CD14-positive monocyte (primary cell): Measurements from ENCODE around the gene PLCB3. TPM values are rescaled to one million over a fixed set of nuclear protein-coding genes. Genes with fewer than 3 reads are reported as not detected.

Experiments used
- DNase-seq, 3 donors: peaks; one replicate each; pipeline ENCODE4 v3.0.0-alpha.2; 2011 to 2022
- H2AFZ ChIP-seq: 2 replicates; pipeline ENCODE4 v1.6.0; 2012; ENCODE audit warnings: mild to moderate bottlenecking, low read depth, low read length, inconsistent platforms; ENCODE audit not compliant: insufficient read depth, poor library complexity, severe bottlenecking
- H3K27ac ChIP-seq, 2 donors: 1 replicate in 1 of 2; 2 replicates in 1 of 2; pipeline ENCODE4 v1.5.1; 2012 to 2013; ENCODE audit warnings: low read length in 2 of 2, control low read depth in 1 of 2, inconsistent platforms in 1 of 2, low read depth in 1 of 2, mild to moderate bottlenecking in 1 of 2
- H3K27me3 ChIP-seq, 2 donors: one replicate each; pipeline versions ENCODE4 v1.6.0 to v1.6.1; 2011 to 2013; ENCODE audit warnings: low read length in 2 of 2; ENCODE audit not compliant: control insufficient read depth in 2 of 2, insufficient read depth in 2 of 2
- H3K36me3 ChIP-seq, 2 donors: replicated peaks in 1 of 2; 1 replicate in 1 of 2; 2 replicates in 1 of 2; pipeline versions ENCODE4 v1.5.1 to v1.6.1; 2012 to 2013; ENCODE audit warnings: low read length in 2 of 2, control low read depth in 1 of 2, inconsistent platforms in 1 of 2, mild to moderate bottlenecking in 1 of 2; ENCODE audit not compliant: insufficient read depth in 2 of 2, control insufficient read depth in 1 of 2
- H3K4me1 ChIP-seq, 2 donors: 1 replicate in 1 of 2; 2 replicates in 1 of 2; pipeline versions ENCODE4 v1.5.1 to v1.6.1; 2012 to 2013; ENCODE audit warnings: low read length in 2 of 2, control low read depth in 1 of 2, inconsistent platforms in 1 of 2, mild to moderate bottlenecking in 1 of 2, moderate library complexity in 1 of 2; ENCODE audit not compliant: insufficient read depth in 2 of 2, control insufficient read depth in 1 of 2
- H3K4me2 ChIP-seq: replicated peaks from 2 replicates; pipeline ENCODE3; 2012; ENCODE audit warnings: low read length, moderate library complexity, mild to moderate bottlenecking; ENCODE audit not compliant: poor library complexity, severe bottlenecking; ENCODE audit errors: extremely low read depth
- H3K4me3 ChIP-seq, 3 experiments: fragments of 200-600 bp in 1 of 3; sonication (generic) in 1 of 3; replicated peaks in 1 of 3; 1 replicate in 2 of 3; 2 replicates in 1 of 3; pipeline ENCODE4 v1.5.1; 2011 to 2013; ENCODE audit warnings: low read length in 3 of 3, mild to moderate bottlenecking in 3 of 3, control low read depth in 2 of 3, low read depth in 2 of 3, inconsistent platforms in 1 of 3, moderate library complexity in 1 of 3
- H3K79me2 ChIP-seq: 2 replicates; pipeline ENCODE4 v1.6.0; 2012; ENCODE audit warnings: mild to moderate bottlenecking, control low read depth, inconsistent platforms, low read length, moderate library complexity; ENCODE audit not compliant: insufficient read depth
- H3K9ac ChIP-seq: 2 replicates; pipeline ENCODE4 v1.6.0; 2017; ENCODE audit warnings: low read length, mild to moderate bottlenecking; ENCODE audit not compliant: insufficient read depth, poor library complexity, severe bottlenecking
- H3K9me3 ChIP-seq, 2 donors: replicated peaks in 1 of 2; 1 replicate in 1 of 2; 2 replicates in 1 of 2; pipeline versions ENCODE4 v1.5.1 to v1.6.1; 2012 to 2013; ENCODE audit warnings: low read length in 2 of 2, control low read depth in 1 of 2; ENCODE audit not compliant: control insufficient read depth in 1 of 2, insufficient read depth in 1 of 2
- H4K20me1 ChIP-seq: 2 replicates; pipeline ENCODE4 v1.6.0; 2012; ENCODE audit warnings: mild to moderate bottlenecking, low read length, control low read depth, moderate library complexity; ENCODE audit not compliant: insufficient read depth
- H3K27ac Mint-ChIP-seq, 7 donors: one replicate each; pipeline ENCODE4 v1.8.0; 2020; ENCODE audit warnings: mild to moderate bottlenecking in 7 of 7, mixed read lengths in 7 of 7, moderate library complexity in 6 of 7, inconsistent platforms in 2 of 7
- H3K27me3 Mint-ChIP-seq, 3 donors: one replicate each; pipeline ENCODE4 v1.8.0; 2021 to 2022; ENCODE audit warnings: low read depth in 3 of 3, mild to moderate bottlenecking in 3 of 3, mixed read lengths in 3 of 3, moderate library complexity in 3 of 3, inconsistent platforms in 1 of 3
- H3K36me3 Mint-ChIP-seq, 2 donors: one replicate each; pipeline ENCODE4 v1.8.0; 2020; ENCODE audit warnings: mixed read lengths in 2 of 2, inconsistent platforms in 1 of 2, mild to moderate bottlenecking in 1 of 2
- H3K4me1 Mint-ChIP-seq: one replicate; pipeline ENCODE4 v1.8.0; 2020; ENCODE audit warnings: mild to moderate bottlenecking, mixed read lengths
- H3K4me3 Mint-ChIP-seq, 2 donors: one replicate each; pipeline ENCODE4 v1.8.0; 2020; ENCODE audit warnings: mild to moderate bottlenecking in 2 of 2, mixed read lengths in 2 of 2, moderate library complexity in 1 of 2
- H3K9me3 Mint-ChIP-seq, 7 donors: one replicate each; pipeline ENCODE4 v1.8.0; 2020 to 2022; ENCODE audit warnings: mixed read lengths in 7 of 7, mild to moderate bottlenecking in 6 of 7, moderate library complexity in 6 of 7, inconsistent platforms in 2 of 7
- WGBS: methylation state at CpG from one replicate; pipeline ENCODE4 v1.1.5; 2013; ENCODE audit warnings: missing lambda C conversion rate; ENCODE audit not compliant: insufficient coverage; 5-methylcytosine and 5-hydroxymethylcytosine counted together
- intact Hi-C, 2 donors: fragments of 100-400 bp; cut with micrococcal nuclease; formaldehyde crosslinking; loops; one replicate each; pipeline versions ENCODE4 v1.15.0 to v1.15.1; 2023
- polyA plus RNA-seq, 3 donors: library from polyadenylated mRNA; depleted of rRNA in 1 of 3; unstranded in 2 of 3; stranded (reverse) in 1 of 3; fragments of 300-500 nt in 2 of 3; fragments of >200 nt in 1 of 3; fragmentation: Illumina TruSeq in 2 of 3; gene quantifications; 1 replicate in 2 of 3; 2 replicates in 1 of 3; pipeline ENCODE4 v1.2.3, GENCODE V29; 2012 to 2021
- TF ChIP-seq, protein P1 (sequence below): fragments of 200-600 bp; IDR thresholded peaks from one replicate; pipeline ENCODE4 v1.8.0; 2022; ENCODE audit warnings: antibody characterized with exemption, mild to moderate bottlenecking

PLCB3 gene
- polyA plus RNA-seq, 3 donors, result 1.1 to 17.8 (median 1.4) TPM

DNA sequence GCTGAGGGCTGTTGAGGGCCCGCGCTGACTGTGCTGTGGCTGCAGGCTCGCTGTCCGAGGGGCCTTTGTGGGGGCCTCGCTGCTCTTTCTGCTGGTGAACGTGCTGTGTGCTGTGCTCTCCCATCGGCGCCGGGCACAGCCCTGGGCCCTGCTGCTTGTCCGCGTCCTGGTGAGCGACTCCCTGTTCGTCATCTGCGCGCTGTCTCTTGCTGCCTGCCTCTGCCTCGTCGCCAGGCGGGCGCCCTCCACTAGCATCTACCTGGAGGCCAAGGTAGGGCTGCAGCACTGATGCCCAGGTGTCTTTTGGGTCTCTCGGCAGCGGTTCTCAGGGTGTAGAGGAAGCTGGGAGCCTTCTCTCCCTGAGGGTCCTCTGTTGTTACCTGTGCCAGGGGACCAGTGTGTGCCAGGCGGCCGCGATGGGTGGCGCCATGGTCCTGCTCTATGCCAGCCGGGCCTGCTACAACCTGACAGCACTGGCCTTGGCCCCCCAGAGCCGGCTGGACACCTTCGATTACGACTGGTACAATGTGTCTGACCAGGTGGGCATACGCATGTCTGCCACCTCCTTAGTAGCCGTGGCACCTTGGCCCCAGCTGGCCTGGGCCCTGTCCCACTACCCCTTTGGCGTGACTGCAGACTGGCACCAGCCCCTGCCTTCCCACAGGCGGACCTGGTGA is 36.5 kb downstream of the PLCB3 start:
- intact Hi-C loops, result loop anchor here in 1 of 2 donors (5.0 kb wide), 1 partner anchor 36 kb away; the partner anchor contains the start of gene PLCB3
- Histone ChIP-seq H2AFZ (no peak overlapping the region), H3K4me2 (no peak overlapping the region), H3K27me3 (peaks cover 15 to 23% of the 10 kb centered on the region in 2 donors), H4K20me1 (no peaks in the 10 kb centered on the region), H3K4me1 (peaks cover 25 to 39% of the 10 kb centered on the region in 2 donors), H3K79me2 (peaks cover 5% of the 10 kb centered on the region), H3K9ac (no peak overlapping the region), H3K9me3 (peaks cover 4 to 11% of the 10 kb centered on the region in 2 donors), H3K36me3 (no peaks in the 10 kb centered on the region), H3K27ac (no peak overlapping the region), H3K4me3 (no peak overlapping the region)
- peaks cover 0 to 8% (median 3%) of the 10 kb centered on the region in 7 donors for H3K9me3 Mint-ChIP-seq
- H3K27me3 Mint-ChIP-seq, result peaks cover 24 to 41% (median 26%) of the 10 kb centered on the region in 3 donors
- WGBS, result 97% methylated on average over 23 of the region's 33 CpGs
- peaks cover 5 to 11% of the 10 kb centered on the region in 2 donors for H3K36me3 Mint-ChIP-seq
- H3K27ac Mint-ChIP-seq, result no peak overlapping the region
- TF ChIP-seq, protein P1, sequence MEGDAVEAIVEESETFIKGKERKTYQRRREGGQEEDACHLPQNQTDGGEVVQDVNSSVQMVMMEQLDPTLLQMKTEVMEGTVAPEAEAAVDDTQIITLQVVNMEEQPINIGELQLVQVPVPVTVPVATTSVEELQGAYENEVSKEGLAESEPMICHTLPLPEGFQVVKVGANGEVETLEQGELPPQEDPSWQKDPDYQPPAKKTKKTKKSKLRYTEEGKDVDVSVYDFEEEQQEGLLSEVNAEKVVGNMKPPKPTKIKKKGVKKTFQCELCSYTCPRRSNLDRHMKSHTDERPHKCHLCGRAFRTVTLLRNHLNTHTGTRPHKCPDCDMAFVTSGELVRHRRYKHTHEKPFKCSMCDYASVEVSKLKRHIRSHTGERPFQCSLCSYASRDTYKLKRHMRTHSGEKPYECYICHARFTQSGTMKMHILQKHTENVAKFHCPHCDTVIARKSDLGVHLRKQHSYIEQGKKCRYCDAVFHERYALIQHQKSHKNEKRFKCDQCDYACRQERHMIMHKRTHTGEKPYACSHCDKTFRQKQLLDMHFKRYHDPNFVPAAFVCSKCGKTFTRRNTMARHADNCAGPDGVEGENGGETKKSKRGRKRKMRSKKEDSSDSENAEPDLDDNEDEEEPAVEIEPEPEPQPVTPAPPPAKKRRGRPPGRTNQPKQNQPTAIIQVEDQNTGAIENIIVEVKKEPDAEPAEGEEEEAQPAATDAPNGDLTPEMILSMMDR, result no peak
- peaks cover 25% of the 10 kb centered on the region for H3K4me1 Mint-ChIP-seq
- no peak for DNase-seq
- no peak overlapping the region for H3K4me3 Mint-ChIP-seq

- intact Hi-C loops, result loop anchor here in 1 of 2 donors (5.0 kb wide), 1 partner anchor 36 kb away; the partner anchor contains the start of gene PLCB3
- TF ChIP-seq, protein P1, result no peak
- H3K4me1 Mint-ChIP-seq, result peaks cover 22% of the 10 kb centered on the region
- Histone ChIP-seq H3K27ac (no peak overlapping the region), H3K36me3 (no peaks in the 10 kb centered on the region), H3K4me1 (peaks cover 25 to 36% of the 10 kb centered on the region in 2 donors), H2AFZ (no peak overlapping the region), H4K20me1 (no peaks in the 10 kb centered on the region), H3K79me2 (peaks cover 5% of the 10 kb centered on the region), H3K27me3 (peaks cover 20 to 28% of the 10 kb centered on the region in 2 donors), H3K9ac (no peak overlapping the region), H3K9me3 (peaks cover 4 to 16% of the 10 kb centered on the region in 2 donors), H3K4me2 (no peak overlapping the region), H3K4me3 (no peak overlapping the region)
- H3K9me3 Mint-ChIP-seq, result peaks cover 0 to 8% (median 3%) of the 10 kb centered on the region in 7 donors
- peaks cover 5 to 11% of the 10 kb centered on the region in 2 donors for H3K36me3 Mint-ChIP-seq
- 100% methylated on average over 2 of the region's 9 CpGs for WGBS
- no peak overlapping the region for H3K27ac Mint-ChIP-seq
- peaks cover 29 to 46% (median 31%) of the 10 kb centered on the region in 3 donors for H3K27me3 Mint-ChIP-seq
- no peak for DNase-seq
- no peak overlapping the region for H3K4me3 Mint-ChIP-seq
These were observed 37.0 kb downstream of the PLCB3 start for GRCh38 chr11:64288353-64288750.
